HepG2 (cell line): ENCODE data around the gene TULP3. TPM values are rescaled to one million over a fixed set of nuclear protein-coding genes. Genes with fewer than 3 reads are reported as not detected.

ENCODE experiments used
- AHR ChIP-seq: IDR thresholded peaks from 2 replicates; pipeline ENCODE4 v1.6.1; 2018; ENCODE audit warnings: missing genetic modification reagents, missing compliant biosample characterization
- BRD4 ChIP-seq: sonication (generic); formaldehyde crosslinking; IDR thresholded peaks from 2 replicates; pipeline ENCODE4 v1.4.0; 2020; ENCODE audit warnings: missing genetic modification reagents
- CEBPG ChIP-seq: IDR thresholded peaks from 2 replicates; pipeline ENCODE4 v1.6.1; 2016
- FOXM1 ChIP-seq: sonication (generic); formaldehyde crosslinking; IDR thresholded peaks from 2 replicates; pipeline ENCODE4 v1.5.0; 2020; ENCODE audit warnings: missing genetic modification reagents
- GPBP1L1 ChIP-seq: sonication (generic); formaldehyde crosslinking; IDR thresholded peaks from 2 replicates; pipeline ENCODE4 v1.5.0; 2020; ENCODE audit warnings: mild to moderate bottlenecking, missing genetic modification reagents
- IKZF5 ChIP-seq: IDR thresholded peaks from 2 replicates; pipeline ENCODE4 v1.6.1; 2018; ENCODE audit warnings: missing genetic modification reagents, mild to moderate bottlenecking, missing compliant biosample characterization
- JUND ChIP-seq: sonication (generic); formaldehyde crosslinking; IDR thresholded peaks from 2 replicates; pipeline ENCODE4 v1.8.0; 2022; ENCODE audit warnings: mild to moderate bottlenecking, missing genetic modification reagents
- MEIS2 ChIP-seq: sonication (generic); formaldehyde crosslinking; IDR thresholded peaks from 2 replicates; pipeline ENCODE4 v1.9.0; 2021; ENCODE audit warnings: mild to moderate bottlenecking, missing genetic modification reagents
- PAX8 ChIP-seq: sonication (generic); formaldehyde crosslinking; IDR thresholded peaks from 2 replicates; pipeline ENCODE4 v1.8.0; 2022; ENCODE audit warnings: mild to moderate bottlenecking, missing genetic modification reagents, borderline replicate concordance
- SIX4 ChIP-seq: sonication (generic); formaldehyde crosslinking; IDR thresholded peaks from 2 replicates; pipeline ENCODE4 v1.4.0; 2020; ENCODE audit warnings: missing genetic modification reagents
- TARDBP ChIP-seq: sonication (generic); formaldehyde crosslinking; IDR thresholded peaks from 2 replicates; pipeline ENCODE4 v1.8.0; 2022; ENCODE audit warnings: mild to moderate bottlenecking, missing genetic modification reagents
- UBTF ChIP-seq: sonication (generic); formaldehyde crosslinking; IDR thresholded peaks from 2 replicates; pipeline ENCODE4 v1.4.0; 2020; ENCODE audit warnings: mild to moderate bottlenecking, missing genetic modification reagents
- ZBTB34 ChIP-seq: sonication (generic); formaldehyde crosslinking; IDR thresholded peaks from 2 replicates; pipeline ENCODE4 v1.8.0; 2022; ENCODE audit warnings: mild to moderate bottlenecking, missing genetic modification reagents
- ZFAT ChIP-seq: sonication (generic); formaldehyde crosslinking; conservative IDR thresholded peaks from 2 replicates; pipeline ENCODE4 v1.8.1; 2023; ENCODE audit warnings: missing genetic modification reagents, inconsistent platforms
- ZFP82 ChIP-seq: sonication (generic); formaldehyde crosslinking; IDR thresholded peaks from 2 replicates; pipeline ENCODE4 v1.5.1; 2020; ENCODE audit warnings: mild to moderate bottlenecking, missing genetic modification reagents, borderline replicate concordance
- ZNF501 ChIP-seq: sonication (generic); formaldehyde crosslinking; IDR thresholded peaks from 2 replicates; pipeline ENCODE4 v1.5.1; 2020; ENCODE audit warnings: mild to moderate bottlenecking, moderate library complexity, missing genetic modification reagents
- ZNF687 ChIP-seq: sonication (generic); formaldehyde crosslinking; IDR thresholded peaks from 2 replicates; pipeline ENCODE4 v1.5.1; 2020; ENCODE audit warnings: mild to moderate bottlenecking, missing genetic modification reagents, moderate library complexity
- ZNF792 ChIP-seq: IDR thresholded peaks from 2 replicates; pipeline ENCODE4 v1.6.1; 2016
- polyA plus RNA-seq, 8 experiments: library from polyadenylated mRNA; depleted of rRNA in 3 of 8; stranded (reverse) in 7 of 8; unstranded in 1 of 8; fragments of >200 nt; fragmentation: Illumina TruSeq in 4 of 8; extraction: Trizol in 4 of 8; gene quantifications; 2 replicates each; pipeline versions ENCODE4 v1.2.1 to v1.2.3, GENCODE V29; 2011 to 2016; ENCODE audit warnings: low read depth in 4 of 8, missing spikeins in 1 of 8, mixed read lengths in 1 of 8; ENCODE audit not compliant: insufficient read depth in 1 of 8
- total RNA-seq, 5 experiments: library from RNA; depleted of rRNA; stranded (reverse); fragments of >200 nt; fragmentation: Illumina TruSeq; extraction: Trizol; gene quantifications; 2 replicates each; pipeline ENCODE4 v1.2.3, GENCODE V29; 2016; ENCODE audit warnings: low read depth in 1 of 5

The TULP3 gene
- total and polyA plus RNA-seq, 2 of the 13 experiments (the other 11 are each of a cell fraction or from before 2014, with no cell fraction given): 11.2 to 13.2 TPM

- no peak for TF ChIP-seq MEIS2 (CRISPR knock-in tag)
- no peak for TF ChIP-seq ZFAT (CRISPR knock-in tag)
- 0 out of 2 replicates have a peak, but pooled peaks have one; percentile 63 for TF ChIP-seq FOXM1
- peak; percentile 21; the same call in 1 of the 2 replicates for TF ChIP-seq AHR
- TF ChIP-seq CEBPG: peak; percentile 72
- no peak for TF ChIP-seq TARDBP (CRISPR knock-in tag)
- TF ChIP-seq JUND (CRISPR knock-in tag): no peak
- no peak for TF ChIP-seq GPBP1L1 (CRISPR knock-in tag)
- no peak for TF ChIP-seq IKZF5
- no peak for TF ChIP-seq PAX8 (CRISPR knock-in tag)
- no peak for TF ChIP-seq ZBTB34 (CRISPR knock-in tag)
- no peak for TF ChIP-seq ZFP82 (CRISPR knock-in tag)
- TF ChIP-seq ZNF501: 0 out of 2 replicates have a peak, but pooled peaks have one; percentile 14
- 0 out of 2 replicates have a peak, but pooled peaks have one; percentile 13 for TF ChIP-seq BRD4 (CRISPR knock-in tag)
- 0 out of 2 replicates have a peak, but pooled peaks have one; percentile 11 for TF ChIP-seq ZNF792 (CRISPR knock-in tag)
- TF ChIP-seq ZNF687 (CRISPR knock-in tag): peak; percentile 69
- no peak for TF ChIP-seq SIX4
- TF ChIP-seq UBTF (CRISPR knock-in tag): peak; percentile 70; the same call in 1 of the 2 replicates
Observed at GRCh38 chr12:2877047-2877952, 13.4 kb upstream of the TULP3 start, which contains the start of the genes FOXM1 and RHNO1 (continued).
